ENCODE results near the gene TRAP1. TPM values are rescaled to one million over a fixed set of nuclear protein-coding genes. Genes with fewer than 3 reads are reported as not detected.

TRAP1 gene
- polyA plus RNA-seq, 1 of the 3 experiments (the other 2 are of a cell fraction) = 129 TPM

GRCh38 chr16:3669082-3669481 lies 48.2 kb downstream of the TRAP1 start:
- no peak overlapping the region for H3K9ac ChIP-seq
- no peak overlapping the region for H3K4me2 ChIP-seq
- H3K79me2 ChIP-seq (ENCODE audit: insufficient read depth) = no peaks in the 10 kb centered on the region
- H3K27ac ChIP-seq (ENCODE audit: low read depth in 2 of 2, low read length in 1 of 2) = no peak overlapping the region
- H2AFZ ChIP-seq (ENCODE audit: low read depth) = no peak overlapping the region
- TF ChIP-seq GABPA (IDR thresholded peaks at IDR 0.05; ENCODE audit: low read depth) (no peak), FOXJ3 (CRISPR knock-in tag; IDR thresholded peaks at IDR 0.05) (no peak), RXRA (IDR thresholded peaks at IDR 0.05; ENCODE audit: borderline replicate concordance, low read depth) (no peak), SMC3 (IDR thresholded peaks at IDR 0.05; ENCODE audit: low read depth, low read length) (no peak), YY1 (IDR thresholded peaks at IDR 0.05; ENCODE audit: low read depth) (no peak), SIN3A (IDR thresholded peaks at IDR 0.05; ENCODE audit: borderline replicate concordance, low read depth, low read length) (no peak), RCOR1 (IDR thresholded peaks at IDR 0.05; ENCODE audit: low read length) (no peak), JUND (IDR thresholded peaks at IDR 0.05) (no peak), USF2 (IDR thresholded peaks at IDR 0.05; ENCODE audit: borderline replicate concordance, low read depth, low read length) (no peak), MXI1 (IDR thresholded peaks at IDR 0.05; ENCODE audit: low read depth, low read length) (no peak), MEF2A (IDR thresholded peaks at IDR 0.05; ENCODE audit: borderline replicate concordance, low read depth) (no peak), POLR2AphosphoS5 (IDR thresholded peaks at IDR 0.05; ENCODE audit: low read depth, low read length) (no peak), ELF1 (IDR thresholded peaks at IDR 0.05) (no peak), RAD21 (IDR thresholded peaks at IDR 0.05; ENCODE audit: low read length) (no peak), EP300 (IDR thresholded peaks at IDR 0.05; ENCODE audit: borderline replicate concordance in 1 of 2, low read depth in 1 of 2, low read length in 1 of 2) (no peak), TCF12 (IDR thresholded peaks at IDR 0.05) (no peak), GATA2 (CRISPR knock-in tag; IDR thresholded peaks at IDR 0.05) (no peak)
- TF ChIP-seq, protein P1, sequence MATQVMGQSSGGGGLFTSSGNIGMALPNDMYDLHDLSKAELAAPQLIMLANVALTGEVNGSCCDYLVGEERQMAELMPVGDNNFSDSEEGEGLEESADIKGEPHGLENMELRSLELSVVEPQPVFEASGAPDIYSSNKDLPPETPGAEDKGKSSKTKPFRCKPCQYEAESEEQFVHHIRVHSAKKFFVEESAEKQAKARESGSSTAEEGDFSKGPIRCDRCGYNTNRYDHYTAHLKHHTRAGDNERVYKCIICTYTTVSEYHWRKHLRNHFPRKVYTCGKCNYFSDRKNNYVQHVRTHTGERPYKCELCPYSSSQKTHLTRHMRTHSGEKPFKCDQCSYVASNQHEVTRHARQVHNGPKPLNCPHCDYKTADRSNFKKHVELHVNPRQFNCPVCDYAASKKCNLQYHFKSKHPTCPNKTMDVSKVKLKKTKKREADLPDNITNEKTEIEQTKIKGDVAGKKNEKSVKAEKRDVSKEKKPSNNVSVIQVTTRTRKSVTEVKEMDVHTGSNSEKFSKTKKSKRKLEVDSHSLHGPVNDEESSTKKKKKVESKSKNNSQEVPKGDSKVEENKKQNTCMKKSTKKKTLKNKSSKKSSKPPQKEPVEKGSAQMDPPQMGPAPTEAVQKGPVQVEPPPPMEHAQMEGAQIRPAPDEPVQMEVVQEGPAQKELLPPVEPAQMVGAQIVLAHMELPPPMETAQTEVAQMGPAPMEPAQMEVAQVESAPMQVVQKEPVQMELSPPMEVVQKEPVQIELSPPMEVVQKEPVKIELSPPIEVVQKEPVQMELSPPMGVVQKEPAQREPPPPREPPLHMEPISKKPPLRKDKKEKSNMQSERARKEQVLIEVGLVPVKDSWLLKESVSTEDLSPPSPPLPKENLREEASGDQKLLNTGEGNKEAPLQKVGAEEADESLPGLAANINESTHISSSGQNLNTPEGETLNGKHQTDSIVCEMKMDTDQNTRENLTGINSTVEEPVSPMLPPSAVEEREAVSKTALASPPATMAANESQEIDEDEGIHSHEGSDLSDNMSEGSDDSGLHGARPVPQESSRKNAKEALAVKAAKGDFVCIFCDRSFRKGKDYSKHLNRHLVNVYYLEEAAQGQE (IDR thresholded peaks at IDR 0.05; ENCODE audit: low read depth, low read length) = no peak
- TF ChIP-seq, protein P2, sequence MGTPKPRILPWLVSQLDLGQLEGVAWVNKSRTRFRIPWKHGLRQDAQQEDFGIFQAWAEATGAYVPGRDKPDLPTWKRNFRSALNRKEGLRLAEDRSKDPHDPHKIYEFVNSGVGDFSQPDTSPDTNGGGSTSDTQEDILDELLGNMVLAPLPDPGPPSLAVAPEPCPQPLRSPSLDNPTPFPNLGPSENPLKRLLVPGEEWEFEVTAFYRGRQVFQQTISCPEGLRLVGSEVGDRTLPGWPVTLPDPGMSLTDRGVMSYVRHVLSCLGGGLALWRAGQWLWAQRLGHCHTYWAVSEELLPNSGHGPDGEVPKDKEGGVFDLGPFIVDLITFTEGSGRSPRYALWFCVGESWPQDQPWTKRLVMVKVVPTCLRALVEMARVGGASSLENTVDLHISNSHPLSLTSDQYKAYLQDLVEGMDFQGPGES (IDR thresholded peaks at IDR 0.05; ENCODE audit: low read depth, low read length) = no peak
- TF ChIP-seq, protein P3, sequence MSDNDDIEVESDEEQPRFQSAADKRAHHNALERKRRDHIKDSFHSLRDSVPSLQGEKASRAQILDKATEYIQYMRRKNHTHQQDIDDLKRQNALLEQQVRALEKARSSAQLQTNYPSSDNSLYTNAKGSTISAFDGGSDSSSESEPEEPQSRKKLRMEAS (IDR thresholded peaks at IDR 0.05; ENCODE audit: low read depth) = no peak
- H3K9me2 ChIP-seq = no peaks in the 10 kb centered on the region
- no peak for DNase-seq
- ChIA-PET CTCF (interaction anchor here (1.2 kb wide), 1 partner anchor 22 kb away, joined by 4 read pairs; no protein-coding TSS in a partner anchor), POLR2A (no interaction called here)
- no peaks in the 10 kb centered on the region for H3K9me3 ChIP-seq
- H3K4me1 ChIP-seq (ENCODE audit: control insufficient read depth in 1 of 2, insufficient read depth in 2 of 2, low read depth in 1 of 2, low read length in 1 of 2) = no peaks in the 10 kb centered on the region
- no peaks in the 10 kb centered on the region for H3F3A ChIP-seq (replicated peaks; ENCODE audit: insufficient read depth)
- 98% methylated on average over 5 of the region's 10 CpGs for WGBS (ENCODE audit: low lambda C conversion rate)
- no peaks in the 10 kb centered on the region for H3K27me3 ChIP-seq (ENCODE audit: insufficient read depth)
- peaks cover 20 to 43% of the 10 kb centered on the region in 2 experiments for H3K36me3 ChIP-seq (replicated peaks in 1 of 2; ENCODE audit: control insufficient read depth in 1 of 2, insufficient read depth in 2 of 2, low read length in 1 of 2)
- no peak overlapping the region for H3K4me3 ChIP-seq (ENCODE audit: low read depth in 2 of 2, low read length in 1 of 2)
- no peaks in the 10 kb centered on the region for H4K20me1 ChIP-seq (ENCODE audit: insufficient read depth)
